NCI-H2107 treated with DMSO at 0.1 percent for 48 hours (cell line): Measurements from ENCODE around the gene KREMEN1.

Experiments used
- DNase-seq: peaks from one replicate; lab custom pipeline; 2025; ENCODE audit not compliant: unreplicated experiment; lab: John Stamatoyannopoulos, UW

Gene KREMEN1

DNA sequence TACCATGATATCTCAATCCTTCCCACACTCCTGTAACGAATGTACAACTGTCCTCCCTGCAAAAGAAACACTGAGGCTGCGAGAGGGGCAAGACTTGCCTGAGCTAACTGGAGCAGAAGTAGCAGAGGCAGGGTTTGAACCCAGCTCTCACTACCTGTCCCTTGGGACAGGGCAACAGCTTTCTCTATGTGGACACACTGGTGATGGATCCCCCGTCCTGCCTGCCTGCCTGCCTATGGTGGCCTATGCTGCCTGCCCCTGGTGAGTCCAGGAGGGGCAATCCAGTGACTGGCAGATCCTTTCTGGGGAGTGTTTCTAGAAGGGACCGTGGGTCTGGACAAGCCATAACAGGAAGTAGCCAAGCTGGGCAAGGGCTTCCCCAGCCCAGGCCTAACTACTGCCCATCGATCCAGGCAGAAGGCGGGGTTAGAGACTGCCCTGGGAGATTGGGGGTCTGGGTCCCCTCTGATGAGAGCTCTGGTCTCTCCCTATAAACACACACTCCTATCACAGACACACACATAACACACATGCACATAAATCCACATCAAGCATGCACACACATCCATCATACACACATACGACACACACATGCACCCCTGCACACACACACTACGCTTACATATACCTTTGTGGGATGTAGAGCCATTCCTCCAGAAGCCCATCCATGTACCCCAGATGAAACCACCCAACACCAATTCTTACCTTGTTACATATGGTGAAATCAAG is 131.8 kb downstream of the KREMEN1 start:
- DNase-seq: no peak

DNA sequence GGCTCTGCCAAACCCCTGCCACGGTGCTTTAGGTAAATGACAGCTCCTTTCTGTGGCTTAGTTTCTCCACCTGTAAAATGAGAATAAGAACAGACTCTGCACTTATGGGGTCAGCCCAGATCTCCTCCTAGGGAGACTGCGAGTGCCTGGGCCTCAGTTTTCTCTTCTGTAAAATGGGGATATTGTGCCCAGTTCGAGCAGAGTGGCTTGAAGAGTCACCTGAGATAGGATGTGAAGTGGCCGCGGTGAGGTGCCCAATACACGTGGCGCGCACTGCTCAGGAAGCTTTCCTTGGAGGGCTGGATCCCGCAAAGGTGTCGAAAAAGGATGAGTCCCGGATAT is 132.4 kb downstream of the KREMEN1 start:
- no peak for DNase-seq

DNA sequence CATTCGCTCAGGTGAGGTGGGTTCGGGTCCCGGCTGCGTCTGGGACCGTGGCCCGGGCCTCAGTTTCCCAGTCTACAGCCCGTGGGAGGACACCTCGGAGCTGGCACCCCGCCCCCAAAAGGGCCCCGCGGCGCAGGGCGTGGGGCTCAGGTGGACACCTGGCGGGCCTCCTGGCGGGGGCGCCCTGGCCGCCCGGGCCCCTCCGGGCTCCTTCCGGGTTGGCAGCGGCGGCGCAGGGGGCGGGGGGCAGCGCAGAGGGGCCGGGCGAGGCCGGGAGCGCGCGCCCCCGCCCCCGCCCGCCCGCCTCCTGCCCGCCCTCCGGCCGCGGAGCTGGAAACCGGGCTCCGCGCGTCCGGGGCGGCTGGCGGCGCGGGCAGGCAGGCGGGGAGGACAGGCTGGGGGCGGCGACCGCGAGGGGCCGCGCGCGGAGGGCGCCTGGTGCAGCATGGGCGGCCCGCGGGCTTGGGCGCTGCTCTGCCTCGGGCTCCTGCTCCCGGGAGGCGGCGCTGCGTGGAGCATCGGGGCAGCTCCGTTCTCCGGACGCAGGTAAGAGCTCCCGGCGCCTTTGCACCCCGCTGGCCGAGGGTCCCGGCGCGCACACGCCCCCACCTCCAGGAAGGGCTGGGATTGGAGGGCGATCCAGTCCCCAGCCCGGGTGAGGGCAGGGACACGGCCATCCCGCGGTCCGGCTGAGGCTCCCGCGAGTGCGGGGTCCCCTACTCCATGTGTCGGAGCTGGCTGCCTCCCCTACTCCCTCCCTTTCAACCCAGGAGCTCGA is 132.9 kb downstream of the KREMEN1 start, which contains the start of gene EMID1:
TSS of gene EMID1 (plus strand) at position 303 of the 778 bp plus-strand sequence. CDS start at position 446, 143 bp downstream.
- no peak for DNase-seq

DNA sequence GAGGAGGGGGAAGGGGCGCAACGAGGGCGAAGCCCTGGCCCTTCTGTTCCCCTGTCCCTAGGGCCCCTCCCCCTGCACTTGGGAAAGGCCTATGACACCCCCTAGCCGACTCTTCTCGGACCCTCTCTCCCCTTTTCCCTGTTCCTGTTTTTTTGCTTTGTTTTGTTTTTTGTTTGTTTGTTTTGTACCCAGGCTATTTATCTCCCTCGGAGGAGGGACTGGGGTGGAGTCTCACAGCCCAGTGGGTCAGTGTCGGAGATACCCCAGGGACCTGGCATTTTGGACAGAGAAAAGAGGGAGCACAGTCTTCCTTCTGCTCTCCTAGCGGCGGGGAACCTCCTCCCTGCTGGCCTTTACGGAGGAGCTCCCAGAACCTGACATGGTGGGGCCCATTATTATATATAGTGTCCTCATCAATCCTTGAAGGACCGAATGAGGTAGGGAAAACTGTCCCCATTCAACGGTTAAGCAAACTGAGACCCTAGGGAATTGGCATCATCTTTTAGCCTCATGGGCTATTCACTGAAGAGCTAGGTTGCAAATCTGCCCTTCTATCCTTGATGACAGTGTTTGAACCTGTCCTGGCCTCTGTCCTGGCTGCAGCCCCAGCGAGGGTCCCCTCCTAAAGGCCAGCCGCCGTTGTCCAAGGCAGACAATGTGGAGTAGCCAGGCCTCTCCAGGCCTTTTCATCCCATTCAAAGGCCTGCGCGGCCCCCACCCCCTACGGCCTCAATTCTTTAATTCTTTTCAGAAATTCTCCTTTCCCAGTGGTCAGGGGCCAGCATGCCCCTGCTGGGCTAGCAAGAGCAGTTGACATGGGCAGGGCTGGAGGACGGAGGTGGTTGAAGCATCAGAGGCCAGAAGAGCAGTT is 133.8 kb downstream of the KREMEN1 start:
- DNase-seq: no peak

DNA sequence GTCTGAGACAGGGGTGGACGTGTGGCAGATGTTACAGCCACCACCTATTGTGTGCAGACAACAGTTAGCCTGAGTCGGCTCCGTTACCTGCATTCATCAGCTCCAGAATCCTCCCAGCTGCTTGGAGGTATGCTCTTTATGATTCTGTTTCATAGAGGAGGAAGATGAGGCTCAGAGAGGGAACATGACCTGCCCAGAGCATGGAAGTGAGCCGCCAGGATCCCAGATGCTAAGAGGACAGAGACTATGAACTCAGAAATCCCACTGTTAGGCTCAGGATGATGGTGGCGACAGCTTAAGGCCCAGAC is 134.4 kb downstream of the KREMEN1 start:
- DNase-seq: no peak

DNA sequence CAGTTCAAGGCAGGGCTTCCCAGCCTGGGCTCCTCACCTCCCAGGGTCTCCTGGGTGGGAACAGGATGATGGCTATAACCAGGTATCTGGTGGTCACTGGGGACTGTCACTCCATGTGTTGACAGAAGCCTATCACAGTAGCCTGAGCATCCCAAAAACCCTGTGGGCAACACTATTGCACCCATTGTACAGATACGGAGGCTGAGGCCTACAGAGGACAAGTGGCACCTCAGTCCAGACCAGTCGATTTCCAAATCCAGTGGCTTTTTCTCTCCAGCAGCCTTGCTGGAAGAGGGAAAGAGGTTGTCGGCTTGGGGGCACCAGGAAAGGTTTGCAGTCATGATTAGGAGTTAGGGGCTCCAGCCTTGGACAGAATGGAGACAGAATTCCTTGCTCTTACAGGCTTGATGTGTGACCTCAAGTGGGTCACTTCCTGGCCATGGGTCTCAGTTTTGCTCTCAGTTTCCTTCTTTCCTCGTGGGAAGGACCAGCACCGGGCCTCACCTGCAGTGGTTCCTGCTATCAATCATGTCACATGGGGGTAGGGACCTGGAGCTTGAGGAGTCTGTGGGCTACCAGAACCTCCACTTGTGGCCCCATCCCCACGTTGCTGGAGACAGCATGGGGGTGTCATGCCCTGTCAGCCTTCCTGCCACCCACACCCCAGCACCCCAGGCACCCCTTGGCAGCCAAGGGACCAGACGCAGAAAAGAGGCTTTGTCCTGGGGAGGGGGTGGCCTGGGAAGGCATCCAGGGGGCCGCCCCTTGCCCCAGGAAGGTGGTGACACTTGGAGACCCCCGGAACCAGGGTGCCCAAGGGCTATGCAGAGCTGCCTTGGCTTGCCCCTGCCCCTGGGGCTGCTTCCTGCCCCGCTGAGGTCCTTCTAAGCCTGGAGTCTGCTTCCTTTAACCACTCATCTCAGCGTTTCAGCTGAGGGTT is 135.0 kb downstream of the KREMEN1 start:
- no peak for DNase-seq

DNA sequence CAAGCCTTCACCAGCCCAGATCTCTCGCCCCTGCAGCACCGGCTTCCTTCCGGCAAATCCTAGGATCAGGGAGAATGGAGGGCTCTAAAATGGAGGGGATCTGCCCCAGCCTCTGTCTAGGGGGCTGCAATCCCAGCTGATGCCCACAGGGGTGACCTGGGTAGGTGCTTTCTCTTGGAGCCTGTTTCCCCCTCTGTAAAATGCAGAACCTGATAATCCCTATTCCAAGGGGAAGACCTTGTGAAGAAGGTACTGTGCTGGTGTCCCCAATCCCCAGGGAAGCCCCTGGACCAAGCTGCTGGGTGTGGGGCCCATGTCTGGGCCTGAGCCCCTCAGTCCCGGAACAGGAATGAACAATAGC is 135.6 kb downstream of the KREMEN1 start:
- no peak for DNase-seq

DNA sequence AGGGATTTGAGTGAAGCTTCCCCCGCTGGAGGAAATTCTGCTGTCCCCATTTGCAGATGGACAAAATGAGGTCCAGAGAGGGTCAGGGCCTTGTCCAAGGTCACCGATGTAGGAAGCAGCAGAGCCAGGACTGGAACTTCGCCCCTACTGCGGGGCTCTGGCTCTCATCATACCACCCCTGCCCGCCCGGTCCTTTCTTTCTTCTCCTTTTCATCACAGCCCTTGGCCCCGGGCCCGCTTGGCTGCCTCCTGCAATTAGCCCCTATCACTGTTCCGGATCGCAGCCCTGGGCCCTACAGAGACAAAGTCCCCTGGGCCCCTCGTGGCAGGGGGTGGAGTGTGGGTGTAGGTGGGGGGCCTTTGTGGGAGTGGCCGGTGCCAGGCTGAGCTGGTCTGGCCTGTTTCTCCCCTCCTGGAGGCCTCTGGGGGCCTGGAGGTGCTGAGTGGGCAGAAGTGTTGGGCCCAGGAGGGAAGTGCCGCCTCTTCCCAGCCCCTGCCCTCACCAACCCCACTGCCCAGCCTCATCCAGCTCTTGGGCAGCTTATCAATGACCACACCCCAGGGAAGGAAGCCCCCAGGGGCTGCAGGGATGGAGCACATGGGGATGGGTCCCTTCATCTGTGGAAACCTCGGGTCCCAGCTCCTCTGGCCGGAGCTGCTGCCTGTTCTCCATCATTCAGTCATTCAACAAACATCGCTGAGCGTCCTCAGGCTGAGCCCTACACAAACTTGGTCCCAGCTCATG is 136.2 kb downstream of the KREMEN1 start:
- no peak for DNase-seq

DNA sequence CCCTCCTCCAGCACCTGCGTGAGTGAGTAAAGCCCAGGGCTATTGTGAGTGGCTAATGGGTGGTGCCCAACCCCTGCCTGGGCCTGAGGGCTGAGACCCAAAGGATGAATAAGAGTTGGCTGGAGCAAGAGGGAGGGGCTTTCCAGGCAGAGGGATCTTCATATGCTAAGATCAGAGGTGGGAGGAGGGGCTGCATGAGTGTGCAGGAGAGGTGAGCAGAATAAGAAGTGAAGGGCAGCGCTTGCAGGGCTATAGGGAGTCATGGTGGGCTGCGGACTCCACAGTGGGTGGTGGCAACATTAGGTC is 136.7 kb downstream of the KREMEN1 start:
- no peak for DNase-seq

DNA sequence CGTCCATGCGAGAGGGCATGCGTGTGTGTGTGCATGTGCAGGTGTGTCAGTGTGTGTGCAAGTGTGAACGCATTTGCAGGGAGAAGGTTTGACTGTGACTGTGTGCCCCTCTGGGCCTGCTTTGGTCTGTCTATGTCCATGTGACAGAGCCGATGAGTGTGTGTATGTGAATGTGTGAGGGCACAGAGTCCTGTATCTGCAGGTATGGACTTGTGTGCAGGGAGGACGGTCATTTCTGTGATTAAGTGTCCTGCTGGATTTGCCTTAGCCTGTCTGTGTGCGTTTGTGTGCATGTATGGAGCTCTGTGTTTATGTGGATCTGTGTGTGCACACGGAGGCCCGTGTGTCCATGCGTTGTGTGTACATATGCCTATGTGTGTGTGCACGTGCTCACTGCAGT is 138.2 kb downstream of the KREMEN1 start:
- DNase-seq: no peak

DNA sequence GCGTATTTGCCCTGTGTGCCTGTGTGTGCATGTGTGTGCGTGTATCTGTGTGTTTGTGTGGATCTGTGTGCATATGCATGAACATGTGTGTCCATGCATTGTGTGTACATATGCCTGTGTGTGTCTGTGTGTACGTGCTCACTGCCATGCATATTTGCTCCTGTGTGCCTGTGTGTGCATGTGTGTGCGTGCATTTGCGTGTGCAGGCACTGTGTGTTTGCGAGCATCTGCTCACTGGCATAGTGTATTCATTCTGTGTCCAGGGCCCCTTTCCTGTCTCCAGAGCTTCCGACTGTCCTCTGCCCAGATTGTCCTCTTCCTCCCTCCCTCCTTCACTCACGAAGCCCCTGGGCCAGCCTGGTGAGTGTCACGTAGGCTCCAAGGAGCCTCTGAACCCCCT is 138.6 kb downstream of the KREMEN1 start:
- DNase-seq: no peak

DNA sequence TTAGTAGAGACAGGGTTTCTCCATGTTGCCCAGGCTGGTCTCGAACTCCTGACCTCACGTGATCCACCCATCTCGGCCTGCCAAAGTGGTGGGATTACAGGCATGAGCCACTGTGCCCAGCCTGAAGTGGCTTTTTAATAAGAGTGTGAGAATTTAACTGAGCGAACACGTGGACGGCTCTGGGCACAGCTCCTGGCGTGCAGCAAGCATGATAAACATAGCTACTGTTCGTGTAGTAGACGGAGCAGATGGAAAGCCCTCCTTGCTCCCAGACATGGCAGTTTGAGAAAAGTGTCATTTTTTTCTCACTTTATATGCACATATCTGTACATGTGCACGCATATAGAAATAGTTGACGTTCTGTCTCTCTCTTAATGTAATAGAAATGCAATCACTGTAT is 139.9 kb downstream of the KREMEN1 start:
- no peak for DNase-seq

DNA sequence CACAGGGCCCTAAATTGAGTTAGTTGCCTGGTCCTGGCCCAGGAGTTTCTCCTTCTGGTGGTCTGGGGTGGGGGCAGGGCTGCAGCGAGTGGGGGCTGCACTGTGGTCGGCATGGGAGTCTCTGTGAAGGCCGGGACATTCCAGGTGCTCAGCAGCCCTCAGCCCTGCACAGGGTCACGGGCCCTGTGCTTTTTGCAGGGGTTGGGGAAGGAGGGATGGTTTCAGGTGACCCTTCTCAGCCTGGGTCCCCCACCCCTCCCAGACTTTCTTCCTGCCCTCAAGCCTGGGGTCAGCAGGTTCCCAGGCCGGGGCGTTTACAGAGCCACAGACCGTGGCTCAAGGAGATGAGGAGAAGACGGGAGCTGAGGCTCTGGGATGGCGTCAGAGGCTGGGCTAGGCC is 140.7 kb downstream of the KREMEN1 start:
- no peak for DNase-seq

DNA sequence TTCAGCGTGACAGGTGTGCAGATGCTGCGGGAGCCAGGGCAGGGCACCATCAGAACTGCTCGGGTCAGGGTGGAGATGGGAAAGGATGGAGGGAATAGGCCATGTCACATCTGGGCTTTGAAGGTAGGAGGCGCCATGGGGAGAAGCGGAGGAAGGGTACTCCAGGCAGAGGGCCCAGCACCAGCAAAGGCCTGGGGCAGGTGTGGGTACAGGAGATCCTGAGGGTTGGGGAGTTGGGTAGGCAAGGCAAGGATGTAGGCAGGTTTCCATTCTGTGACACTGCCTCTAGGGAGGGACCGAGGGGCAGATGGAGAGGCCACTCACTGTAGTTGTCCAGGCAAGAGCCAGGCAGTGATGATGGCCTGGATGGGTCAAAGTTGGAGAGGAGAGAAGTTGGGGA is 141.4 kb downstream of the KREMEN1 start:
- DNase-seq: no peak

DNA sequence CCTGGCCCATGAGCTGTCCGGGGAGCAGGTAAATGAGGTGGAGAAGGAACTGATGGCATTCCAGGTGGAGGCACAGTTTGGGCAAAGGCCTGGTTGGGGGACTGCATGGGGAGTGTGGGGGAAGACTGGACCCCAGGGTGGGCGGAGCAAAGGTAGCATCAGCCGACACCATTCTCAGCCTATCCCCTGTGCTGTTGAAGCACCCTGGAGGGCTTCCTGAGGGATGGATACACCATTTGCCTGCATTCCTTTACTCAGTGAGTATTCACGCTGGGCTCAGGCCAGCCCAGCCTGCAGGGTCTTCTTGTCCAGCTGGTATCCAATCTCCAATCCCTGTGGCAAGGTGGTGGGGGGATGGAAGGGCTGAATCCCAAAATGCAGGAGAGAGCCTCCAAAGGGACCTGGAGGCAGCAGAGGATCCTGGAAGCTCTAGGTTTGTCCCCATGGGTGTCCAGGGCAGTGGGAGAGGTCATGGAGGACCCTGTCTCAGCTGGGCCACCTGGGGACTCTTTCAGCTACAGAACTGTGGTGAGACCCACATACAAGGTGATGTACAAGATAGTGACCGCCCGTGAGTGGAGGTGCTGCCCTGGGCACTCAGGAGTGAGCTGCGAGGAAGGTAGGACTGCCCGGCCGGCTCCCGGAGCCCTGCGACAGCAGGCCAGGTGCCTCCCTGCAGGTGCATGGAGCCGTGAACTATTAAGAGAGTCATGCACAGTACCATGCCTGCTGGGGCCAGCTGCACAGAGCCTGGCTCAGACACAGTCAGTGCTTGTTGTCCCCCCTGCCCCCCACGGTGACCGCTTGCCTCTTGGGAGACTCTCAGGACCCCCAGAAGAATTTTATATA is 142.4 kb downstream of the KREMEN1 start:
- DNase-seq: no peak

DNA sequence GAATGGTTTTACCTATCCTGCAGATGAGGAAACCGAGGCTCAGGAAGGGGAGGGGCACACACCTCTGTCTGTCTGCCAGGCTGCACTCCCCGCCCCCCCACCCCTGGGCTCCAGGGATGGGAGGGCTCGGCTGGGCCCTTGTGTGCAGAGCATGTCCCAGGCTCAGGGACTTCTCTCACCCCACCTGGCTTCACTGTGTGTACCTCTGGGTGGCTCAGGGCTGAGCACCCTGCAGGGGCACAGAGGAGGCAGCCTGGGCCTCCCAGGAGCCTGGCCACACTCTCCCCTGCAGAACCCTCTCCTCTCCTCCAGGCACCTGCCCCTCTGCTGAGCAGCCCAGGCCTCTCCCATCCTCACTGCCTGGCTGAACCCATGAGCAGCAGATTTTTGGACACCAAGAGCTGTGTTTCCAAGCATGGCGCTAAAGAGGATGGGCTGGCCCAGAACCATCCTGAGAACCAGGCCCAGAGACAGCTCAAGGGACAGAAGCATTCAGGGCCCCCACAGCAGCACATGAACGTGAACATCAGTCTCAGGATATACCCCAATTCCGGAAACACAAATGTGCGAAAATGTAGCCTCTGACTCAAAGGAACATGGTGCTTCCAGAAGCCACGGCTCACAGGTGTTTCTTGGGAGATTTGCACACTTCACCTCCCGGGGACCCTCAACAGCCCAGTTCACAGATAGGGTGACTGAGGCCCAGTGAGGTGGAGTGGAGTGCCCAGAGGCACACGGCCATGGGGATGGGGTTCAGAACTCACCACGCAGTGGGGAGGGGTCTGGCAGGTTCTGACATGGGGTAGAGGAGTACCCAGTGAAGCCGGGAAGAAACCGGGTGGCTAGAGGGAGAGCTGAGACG is 143.4 kb downstream of the KREMEN1 start:
- DNase-seq: no peak

DNA sequence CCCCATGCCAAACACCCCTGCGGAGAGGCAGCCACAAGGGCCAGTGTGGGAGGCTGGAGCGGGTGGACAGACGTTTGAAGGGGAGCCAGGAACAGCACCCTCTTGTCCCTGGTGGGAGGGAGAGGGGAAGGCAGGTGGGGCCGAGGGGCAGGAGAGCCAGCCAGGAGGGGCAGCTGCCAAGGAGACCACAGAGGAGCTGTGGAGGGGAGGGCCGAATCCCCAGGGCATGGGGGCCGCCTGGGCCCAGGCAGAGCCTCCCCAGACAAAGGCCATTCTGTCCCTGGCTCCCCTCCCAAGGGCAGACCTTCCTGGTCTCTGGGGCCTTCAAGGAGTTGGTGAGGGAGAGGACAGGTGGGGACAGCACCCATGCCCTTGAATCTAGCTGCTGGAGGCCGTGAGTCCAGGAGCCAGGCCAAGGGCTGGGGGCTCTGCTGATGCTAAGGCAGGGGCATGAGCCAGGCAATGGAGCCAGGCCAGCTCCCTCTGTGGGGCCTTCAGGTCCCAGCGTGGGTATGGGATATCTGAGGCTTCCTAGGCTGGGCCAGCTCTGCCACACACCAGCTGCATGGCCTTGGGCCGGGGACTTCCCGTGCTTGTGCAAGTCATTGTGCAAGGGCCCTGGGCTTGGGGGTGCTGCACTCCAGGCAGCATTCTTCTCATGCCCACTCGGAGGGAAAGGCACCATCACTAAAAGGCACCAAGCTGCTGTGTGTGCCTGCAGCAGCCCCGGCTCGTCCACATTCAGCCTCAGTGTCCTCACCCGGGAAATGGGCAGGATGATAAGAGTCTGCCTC is 144.2 kb downstream of the KREMEN1 start:
- DNase-seq: no peak
